Thyroid gland (tissue), 4 donors: Measurements from ENCODE around the gene PNPLA6.

Experiments
- CTCF ChIP-seq, 6 experiments: fragments of 200-600 bp in 3 of 6; fragments of 450-650 bp in 3 of 6; sonication (generic) in 3 of 6; IDR thresholded peaks; one replicate each; pipeline ENCODE4 v1.5.1; 2016 to 2019; ENCODE audit warnings: antibody characterized with exemption in 6 of 6, mild to moderate bottlenecking in 2 of 6, inconsistent platforms in 1 of 6, moderate library complexity in 1 of 6
- POLR2A ChIP-seq, 2 donors: fragments of 450-650 bp; IDR thresholded peaks; one replicate each; pipeline ENCODE4 v1.6.1; 2017; ENCODE audit warnings: antibody characterized with exemption in 2 of 2, mild to moderate bottlenecking in 2 of 2, moderate library complexity in 1 of 2

- TF ChIP-seq CTCF (IDR thresholded peaks at IDR 0.05), result no peak
- no peak for TF ChIP-seq POLR2A (IDR thresholded peaks at IDR 0.05)
Measured at GRCh38 chr19:7570761-7571160, 35.2 kb downstream of the PNPLA6 start.
